ENCODE measurements around the gene LPGAT1. TPM values are rescaled to one million over a fixed set of nuclear protein-coding genes. Genes with fewer than 3 reads are reported as not detected.
A peak's percentile ranks its signal among the peaks of the same experiment; 100 is the strongest.
"Not testable (repeated sequence)": the region's sequence is repeated elsewhere in the genome, so short reads cannot be mapped to it uniquely, and the experiment has no call there.

Gene LPGAT1
- total RNA-seq, 1 experiment from 2014 or later: 46.5 TPM

- DNase-seq (ENCODE audit: low read depth): peak; percentile 94
These were observed 95.1 kb downstream of the LPGAT1 start for GRCh38 chr1:211735208-211736170.

- DNase-seq (ENCODE audit: low read depth): no peak
These were observed 95.8 kb downstream of the LPGAT1 start for GRCh38 chr1:211734791-211735190.

DNA sequence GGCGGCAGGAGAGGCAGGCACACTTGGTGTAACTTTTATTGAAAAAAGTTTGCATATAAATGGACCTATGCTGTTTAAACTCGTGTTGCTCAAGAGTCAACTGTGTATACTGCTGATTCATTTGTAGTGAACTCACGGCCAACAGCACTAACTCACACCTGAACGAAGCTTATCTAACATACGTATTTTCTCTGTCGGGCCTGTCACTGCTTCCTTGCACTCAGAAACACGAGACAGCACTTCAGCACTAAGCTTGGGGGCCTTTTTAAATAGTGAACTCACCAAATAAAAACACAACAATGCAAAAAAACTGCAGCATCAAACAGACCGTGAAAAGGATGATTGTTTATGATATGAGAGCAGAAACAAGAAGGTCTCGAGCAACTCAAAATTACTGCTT, 96.2 kb downstream of the LPGAT1 start:
- no peak for DNase-seq (ENCODE audit: low read depth)

DNA sequence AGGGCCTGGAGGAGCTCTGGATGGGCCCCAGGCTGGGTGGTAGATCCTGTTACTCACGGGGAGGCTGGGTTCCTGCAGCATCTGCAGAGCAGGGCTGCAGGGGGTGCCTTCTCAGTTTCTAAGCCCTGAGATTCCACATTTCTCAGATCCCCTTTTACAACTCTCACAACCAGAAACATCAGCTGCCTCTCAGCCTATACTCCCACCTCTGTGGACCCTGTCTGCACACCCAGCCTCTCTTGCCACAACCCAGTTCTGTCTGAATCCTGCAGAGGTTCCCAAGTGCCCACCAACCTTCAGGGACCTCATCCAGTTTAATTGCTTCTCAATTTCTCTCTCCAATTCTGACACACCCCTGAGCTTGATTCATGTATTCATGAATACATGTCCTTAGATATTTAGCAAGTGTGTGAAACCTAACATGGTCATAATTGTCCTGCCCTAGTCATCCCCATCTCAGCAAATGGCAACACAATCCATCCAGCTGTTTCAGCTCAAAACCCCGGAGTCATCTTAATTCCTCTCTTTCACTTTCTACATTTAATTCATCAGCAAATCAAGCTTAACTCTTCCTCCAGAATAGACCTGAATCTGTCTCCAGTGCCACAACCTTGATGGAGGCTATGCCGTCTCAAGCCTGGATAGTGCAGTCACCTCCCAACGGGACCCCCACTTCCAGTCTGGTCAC, 98.1 kb downstream of the LPGAT1 start:
- DNase-seq (ENCODE audit: low read depth): no peak

DNA sequence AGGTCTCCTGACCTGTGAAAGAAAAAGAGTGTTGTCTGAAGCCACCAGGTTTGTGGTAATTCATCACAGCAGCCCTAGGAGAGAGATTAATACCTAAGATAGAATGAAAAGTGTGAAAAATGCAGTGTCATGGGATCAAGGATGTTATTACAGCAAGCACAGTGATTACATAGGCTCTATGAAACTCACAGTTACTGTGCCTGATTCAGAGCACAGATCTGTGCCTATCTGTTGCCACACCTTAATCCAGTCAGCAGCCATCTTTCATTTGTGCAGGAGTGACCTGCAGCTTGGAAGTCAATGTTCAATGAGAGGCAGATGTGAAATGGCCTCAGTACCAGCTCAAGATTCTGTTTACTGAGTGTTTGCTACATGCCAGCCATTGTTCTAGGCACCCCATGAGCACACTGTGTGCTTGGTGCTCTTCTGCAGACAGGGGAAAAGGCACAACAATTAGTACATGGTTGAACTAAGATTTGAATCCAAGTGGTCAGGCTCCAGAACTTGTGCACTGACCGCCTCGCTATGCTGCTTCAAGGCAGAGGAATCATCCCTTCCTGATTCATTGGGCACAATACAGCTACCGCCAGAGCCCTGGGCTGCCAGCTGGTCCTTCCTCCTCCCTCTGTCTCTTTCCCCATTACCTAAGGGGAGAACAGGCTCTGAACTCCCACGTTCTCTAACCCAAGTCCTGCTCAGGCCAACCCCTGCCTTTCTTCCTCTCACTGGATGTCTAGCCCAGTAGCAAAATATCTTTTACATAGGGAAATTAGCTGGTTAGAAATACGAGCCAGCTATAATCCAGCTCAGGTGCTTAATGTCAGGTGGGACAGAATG, 98.9 kb downstream of the LPGAT1 start:
- no peak for DNase-seq (ENCODE audit: low read depth)

DNA sequence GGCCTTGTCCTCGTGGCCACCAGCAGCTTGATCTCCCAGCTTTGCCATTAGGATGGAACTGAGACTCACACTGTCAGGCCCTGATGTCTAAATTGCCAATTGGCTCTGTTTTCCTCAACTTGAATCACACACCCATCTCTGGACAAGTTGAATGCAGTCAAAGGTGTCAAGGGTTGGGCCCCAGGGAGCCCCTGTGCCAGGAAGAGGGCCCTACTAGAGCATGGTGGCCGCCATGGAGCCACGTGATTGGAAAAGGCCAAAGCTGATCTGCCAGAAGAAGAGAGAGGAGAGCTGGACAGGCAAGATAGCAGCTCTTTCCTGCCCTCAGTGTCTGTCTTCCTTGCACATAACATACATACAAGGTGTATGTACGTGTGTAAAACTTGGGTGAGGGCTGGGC, 100.2 kb downstream of the LPGAT1 start:
- no peak for DNase-seq (ENCODE audit: low read depth)

DNA sequence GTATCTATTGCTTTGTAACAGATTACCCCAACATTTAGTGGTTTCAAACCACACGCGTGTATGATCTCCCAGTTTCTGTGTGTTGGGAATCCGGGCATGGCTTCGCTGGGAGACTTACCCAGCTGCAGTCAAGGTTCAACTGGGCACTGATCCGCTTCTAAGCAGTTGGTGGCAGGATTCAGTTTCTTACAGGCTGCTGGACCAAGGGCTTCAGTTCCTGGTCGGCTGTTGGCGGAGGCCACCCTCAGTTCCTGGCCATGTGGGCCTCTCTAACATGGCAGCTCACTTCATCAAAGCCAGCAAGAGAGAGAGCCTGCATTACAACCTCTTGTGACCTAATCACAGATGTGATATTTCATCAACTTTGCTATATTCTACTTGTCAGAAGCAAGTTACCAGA, 101.3 kb downstream of the LPGAT1 start:
- no peak for DNase-seq (ENCODE audit: low read depth)

DNA sequence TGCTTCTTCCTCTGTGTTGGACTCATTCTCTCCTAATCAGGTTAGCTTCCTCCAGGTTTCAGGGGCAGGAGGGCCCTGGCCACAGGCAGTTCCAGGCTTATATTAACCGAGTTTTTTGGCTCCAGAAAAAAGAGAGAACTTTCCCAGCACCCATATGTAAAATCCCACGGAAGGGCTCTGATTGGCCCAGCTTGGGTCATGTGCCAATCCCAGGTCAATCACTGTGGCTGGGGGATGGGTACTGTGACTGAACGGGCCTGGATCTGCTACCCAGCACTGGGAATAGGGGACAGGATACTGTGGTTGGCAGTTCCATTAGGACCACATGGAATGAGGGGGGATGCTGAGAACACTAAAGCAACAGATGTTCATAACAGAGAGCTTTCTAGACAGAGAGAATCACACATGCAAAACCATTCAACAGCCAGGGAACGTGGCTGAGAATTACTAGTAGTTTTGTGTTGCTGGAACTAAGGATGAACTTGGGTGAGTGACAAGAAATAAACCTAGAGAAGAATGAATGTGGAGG, 104.0 kb downstream of the LPGAT1 start:
- no peak for DNase-seq (ENCODE audit: low read depth)

DNA sequence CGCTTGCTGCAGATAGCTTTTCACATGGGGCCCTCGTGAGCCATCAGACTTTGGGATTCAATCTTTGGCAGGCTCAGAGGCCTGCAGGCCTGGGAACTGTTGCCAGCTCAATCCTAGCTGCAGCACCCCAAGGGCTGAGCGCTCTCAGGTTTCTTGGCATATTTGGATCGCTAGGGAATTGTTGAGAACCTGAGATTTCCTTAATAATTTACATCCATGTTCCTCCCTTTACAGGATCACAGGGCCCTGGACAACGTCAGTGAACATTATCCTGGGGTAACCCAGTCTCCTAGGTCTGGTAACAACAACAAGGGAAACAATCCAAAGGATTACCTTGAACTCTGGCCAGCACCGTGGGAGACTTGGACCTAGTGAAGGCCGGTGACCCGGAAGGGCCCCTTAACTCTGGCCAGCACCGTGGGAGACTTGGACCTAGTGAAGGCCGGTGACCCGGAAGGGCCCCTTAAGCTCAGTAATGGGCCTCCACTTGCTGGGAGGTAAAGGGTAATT, 105.8 kb downstream of the LPGAT1 start:
- no peak for DNase-seq (ENCODE audit: low read depth)

GRCh38 chr1:211723273-211723672, 107.3 kb downstream of the LPGAT1 start:
- DNase-seq (ENCODE audit: low read depth): no peak

GRCh38 chr1:211722277-211723175, 108.0 kb downstream of the LPGAT1 start:
- no peak for DNase-seq (ENCODE audit: low read depth)

- DNase-seq (ENCODE audit: low read depth): not testable (repeated sequence)
These were observed 114.0 kb downstream of the LPGAT1 start for GRCh38 chr1:211716555-211716954.

DNA sequence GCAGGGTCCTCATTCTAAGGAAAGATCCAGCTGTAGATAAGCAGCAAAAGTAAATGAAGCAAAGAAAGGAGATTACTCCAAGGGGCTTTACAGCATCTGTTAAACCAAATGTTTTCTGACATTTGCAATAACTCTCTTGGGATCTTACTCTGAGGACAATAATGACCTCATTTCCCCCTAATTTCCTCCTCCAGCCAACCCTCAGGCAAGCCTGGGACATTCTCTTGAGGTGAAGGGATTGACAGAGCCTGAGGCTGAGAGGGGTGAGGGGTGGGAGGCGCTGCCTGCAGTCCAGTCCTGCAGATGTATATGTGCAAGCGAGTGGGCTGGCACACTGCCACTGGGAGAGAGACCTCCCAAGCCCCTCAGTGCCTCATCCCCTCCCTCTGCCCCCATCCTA, 114.6 kb downstream of the LPGAT1 start:
- no peak for DNase-seq (ENCODE audit: low read depth)

- no peak for DNase-seq (ENCODE audit: low read depth)
These were observed 116.4 kb downstream of the LPGAT1 start for GRCh38 chr1:211714154-211714553.

- DNase-seq (ENCODE audit: low read depth): no peak
These were observed 117.3 kb downstream of the LPGAT1 start for GRCh38 chr1:211713231-211713630.

- no peak for DNase-seq (ENCODE audit: low read depth)
These were observed 119.3 kb downstream of the LPGAT1 start for GRCh38 chr1:211711315-211711705.

DNA sequence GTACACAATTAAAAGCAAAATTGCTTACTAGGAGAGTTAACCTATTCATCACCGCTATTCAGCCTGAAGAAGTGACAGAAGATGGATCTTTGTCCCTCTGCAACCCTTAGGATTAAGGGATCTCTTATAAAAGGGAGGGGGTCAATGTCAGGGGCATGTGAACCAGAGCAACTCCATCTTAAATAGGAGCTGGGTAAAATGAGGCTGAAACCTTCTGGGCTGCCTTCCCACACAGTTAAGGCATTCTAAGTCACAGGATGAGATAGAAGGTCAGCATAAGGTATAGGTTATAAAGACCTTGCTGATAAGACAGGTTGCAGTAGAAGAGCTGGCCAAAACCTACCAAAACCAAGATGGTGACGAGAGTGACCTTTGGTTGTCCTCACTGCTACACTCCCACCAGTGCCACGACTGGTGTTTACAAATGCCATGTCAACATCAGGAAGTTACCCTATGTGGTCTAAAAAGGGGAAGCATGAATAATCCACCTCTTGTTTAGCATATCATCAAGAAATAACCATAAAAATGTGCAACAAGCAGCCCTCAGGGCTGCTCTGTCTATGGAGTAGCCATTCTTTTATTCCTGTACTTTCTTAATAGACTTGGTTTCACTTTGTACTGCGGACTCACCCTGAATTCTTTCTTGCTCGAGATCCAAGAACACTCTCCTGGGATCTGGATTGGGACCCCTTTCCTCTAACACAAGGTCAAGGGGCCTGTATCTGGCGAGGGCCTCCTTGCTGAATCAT, 119.8 kb downstream of the LPGAT1 start:
- no peak for DNase-seq (ENCODE audit: low read depth)

DNA sequence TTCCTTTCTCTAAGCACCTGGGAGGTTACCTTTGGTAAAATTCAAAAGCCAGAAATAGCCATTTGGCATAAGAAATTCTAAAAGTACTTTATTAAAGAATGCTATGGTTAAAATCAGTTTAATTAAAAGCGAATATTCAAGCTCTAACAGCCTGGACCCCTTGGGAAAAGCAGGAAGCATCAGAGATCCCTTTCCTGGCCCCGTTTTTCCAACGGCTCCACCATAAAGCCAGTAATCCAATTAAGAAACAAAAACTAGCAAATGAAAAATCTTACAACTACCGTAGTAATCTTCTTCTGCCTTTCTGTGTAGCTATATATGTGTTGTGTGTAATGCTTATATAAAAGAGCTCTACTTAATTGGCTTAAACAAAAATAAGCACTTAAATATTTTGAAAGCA, 121.6 kb downstream of the LPGAT1 start:
- no peak for DNase-seq (ENCODE audit: low read depth)

DNA sequence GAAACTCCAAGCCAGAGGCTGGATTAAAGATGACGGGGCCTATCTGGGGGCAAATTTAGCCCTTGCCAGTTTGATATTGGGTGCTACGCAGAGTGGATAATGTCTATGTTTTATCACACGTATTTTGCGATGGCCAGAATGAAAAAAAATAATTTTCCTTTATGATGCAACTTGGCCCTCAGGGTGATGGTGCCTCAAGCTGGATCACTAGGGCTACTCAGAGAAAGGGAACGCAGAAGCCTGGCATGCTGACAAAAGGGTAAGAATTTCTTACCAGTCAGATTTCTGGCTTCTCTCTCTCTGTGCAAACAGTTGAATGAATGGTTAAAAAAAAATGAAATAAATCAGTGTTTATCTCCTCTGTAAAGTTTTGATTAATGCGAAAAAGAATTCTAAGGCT, 122.6 kb downstream of the LPGAT1 start:
- DNase-seq (ENCODE audit: low read depth): no peak
